Measurements from ENCODE around the gene NIM1K. TPM values are rescaled to one million over a fixed set of nuclear protein-coding genes. Genes with fewer than 3 reads are reported as not detected.

Gene NIM1K
- total RNA-seq, 3 donors from 2014 or later: 0.58 to 1.0 (median 0.65) TPM

DNA sequence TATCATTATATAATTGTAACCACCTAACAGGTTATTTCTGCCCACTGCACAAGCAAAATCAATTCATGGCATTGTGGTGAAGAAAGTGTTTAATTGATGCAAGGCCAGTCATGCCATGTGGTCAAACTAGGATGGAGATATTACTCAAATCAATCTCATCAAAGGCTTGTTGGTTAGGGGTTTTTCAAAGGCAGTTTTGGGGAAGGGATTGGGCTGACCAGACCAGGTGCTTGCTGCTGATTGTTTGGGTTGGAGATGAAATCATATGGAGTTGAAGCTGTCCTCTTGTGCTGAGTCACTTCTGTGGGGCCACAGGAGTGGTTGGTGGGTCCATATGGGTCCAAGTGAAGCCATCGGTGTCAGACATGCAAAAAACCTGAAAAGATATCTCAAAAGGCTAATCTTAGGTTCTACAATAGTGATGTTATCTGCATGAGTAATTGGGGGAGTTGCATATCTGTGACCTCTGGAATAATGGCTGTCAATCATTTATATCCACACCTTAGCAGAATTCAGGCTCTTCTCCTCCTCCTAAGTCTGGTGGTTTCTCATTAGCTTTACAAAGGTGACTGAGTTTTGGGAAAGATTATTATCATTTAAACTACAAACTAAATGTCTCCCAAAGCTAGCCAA lies 76.3 kb downstream of the NIM1K start:
- H3K27me3 Mint-ChIP-seq (ENCODE audit: low read depth): peaks cover 45% of the 10 kb centered on the region
- ATAC-seq: no peak
- peaks cover 12% of the 10 kb centered on the region for H3K9me3 Mint-ChIP-seq

DNA sequence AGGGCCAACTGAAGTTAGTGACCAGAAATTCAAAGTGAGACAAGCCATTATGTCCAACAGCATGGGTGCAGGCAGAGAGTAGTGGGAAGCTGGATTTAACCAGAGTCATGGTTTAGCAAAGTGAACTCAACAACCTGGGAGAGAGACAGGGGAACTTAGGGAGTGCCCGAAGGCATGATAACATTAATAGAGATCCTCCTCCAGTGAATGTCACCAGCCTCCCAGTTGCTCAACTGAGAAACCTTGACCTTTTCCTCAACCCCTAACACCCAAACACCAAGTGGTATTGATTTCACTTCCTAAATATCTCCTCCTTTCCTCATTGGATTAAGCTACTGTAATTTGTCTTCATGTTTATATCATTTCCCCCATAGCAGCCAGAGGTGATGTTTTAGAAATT lies 78.6 kb downstream of the NIM1K start:
- peaks cover 3% of the 10 kb centered on the region for H3K4me1 Mint-ChIP-seq (ENCODE audit: low read depth)
- peaks cover 1% of the 10 kb centered on the region for H3K36me3 Mint-ChIP-seq (ENCODE audit: insufficient read depth)
- peaks cover 12% of the 10 kb centered on the region for H3K9me3 Mint-ChIP-seq
- H3K4me3 Mint-ChIP-seq: no peak overlapping the region
- ATAC-seq (no peak), DNase-seq (no peak)
- H3K27me3 Mint-ChIP-seq (ENCODE audit: low read depth): peaks cover 35% of the 10 kb centered on the region

More for the DNA sequence above, 76.3 kb downstream of the NIM1K start:
- Mint-ChIP-seq H3K4me3 (no peak overlapping the region), H3K4me1 (ENCODE audit: low read depth) (peaks cover 3% of the 10 kb centered on the region), H3K36me3 (ENCODE audit: insufficient read depth) (peaks cover 1% of the 10 kb centered on the region)
- no peak for DNase-seq

DNA sequence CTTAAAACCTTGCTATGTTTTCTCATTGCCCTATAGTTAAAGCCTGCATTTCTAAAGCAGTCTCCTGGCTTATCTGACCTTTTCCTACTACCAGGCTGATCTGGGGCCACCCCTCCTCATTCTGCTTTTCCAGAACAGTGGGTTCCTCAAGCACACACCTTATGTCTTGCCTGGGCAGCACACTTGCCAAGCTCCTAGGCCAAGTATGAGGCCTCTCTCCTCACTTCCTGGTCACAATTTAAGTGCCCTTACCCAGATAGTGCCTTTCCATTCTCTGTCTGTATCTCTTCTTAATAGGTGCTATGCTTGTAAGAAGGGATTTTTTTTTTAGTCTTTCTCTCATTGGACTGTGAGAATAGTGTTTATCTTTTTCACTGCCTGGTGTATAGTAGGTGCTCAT lies 81.5 kb downstream of the NIM1K start:
- Mint-ChIP-seq H3K4me3 (no peak overlapping the region), H3K36me3 (ENCODE audit: insufficient read depth) (no peaks in the 10 kb centered on the region), H3K4me1 (ENCODE audit: low read depth) (no peaks in the 10 kb centered on the region), H3K9me3 (no peaks in the 10 kb centered on the region), H3K27me3 (ENCODE audit: low read depth) (peaks cover 24% of the 10 kb centered on the region)
- DNase-seq (no peak), ATAC-seq (no peak)

DNA sequence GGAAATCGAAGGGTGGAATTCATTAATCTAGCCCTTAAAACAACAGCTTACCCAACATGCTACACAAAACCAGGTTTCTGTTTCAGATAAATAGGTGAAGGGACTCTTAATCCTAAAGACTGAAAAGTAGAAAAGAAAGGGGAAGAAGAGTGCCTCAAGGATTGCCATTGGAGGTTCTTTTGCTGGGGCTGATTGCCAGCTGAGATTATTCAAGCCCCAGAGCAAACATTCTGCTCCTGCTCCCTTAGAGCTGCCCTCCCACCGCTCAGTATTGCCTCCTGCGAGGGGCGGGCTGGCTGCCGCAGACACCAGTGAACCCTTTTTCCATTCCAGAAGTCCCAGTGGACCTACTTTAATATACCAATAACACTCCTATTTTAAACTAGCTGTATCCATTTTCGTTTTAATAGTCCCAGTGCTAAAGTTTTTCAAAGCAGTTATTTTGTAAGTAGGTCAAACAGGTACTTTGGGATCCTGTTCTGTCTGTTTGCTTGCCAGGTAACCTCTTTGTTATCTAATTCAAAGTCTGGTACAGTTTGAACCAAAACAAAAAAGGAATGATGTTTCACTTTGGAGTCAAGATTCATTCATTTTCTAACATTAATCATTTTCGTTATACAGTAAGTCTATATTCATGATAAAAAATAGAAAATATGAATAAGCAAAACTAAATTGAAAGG lies 82.5 kb downstream of the NIM1K start:
- H3K9me3 Mint-ChIP-seq: no peaks in the 10 kb centered on the region
- DNase-seq (no peak), ATAC-seq (no peak)
- H3K27me3 Mint-ChIP-seq (ENCODE audit: low read depth): peaks cover 22% of the 10 kb centered on the region
- no peaks in the 10 kb centered on the region for H3K36me3 Mint-ChIP-seq (ENCODE audit: insufficient read depth)
- no peaks in the 10 kb centered on the region for H3K4me1 Mint-ChIP-seq (ENCODE audit: low read depth)
- H3K4me3 Mint-ChIP-seq: no peak overlapping the region

DNA sequence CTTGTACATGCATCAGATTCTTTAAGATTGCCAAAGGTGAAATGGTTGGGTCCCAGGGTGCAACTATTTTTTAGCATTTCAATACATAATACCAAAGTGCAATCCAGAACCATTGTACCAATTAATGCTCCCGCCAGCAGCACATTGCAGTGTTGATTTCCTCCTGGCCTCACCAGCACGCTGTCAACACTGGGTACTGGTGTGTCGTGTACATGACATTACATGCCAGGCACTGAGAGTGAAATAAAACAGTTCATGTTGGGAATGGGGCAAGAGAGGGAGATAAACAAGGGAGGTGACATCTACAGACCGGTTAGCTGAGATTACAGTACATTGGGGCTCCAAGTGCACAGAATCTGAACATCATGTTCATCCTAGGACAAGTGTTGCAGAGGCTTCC lies 83.4 kb downstream of the NIM1K start:
- Mint-ChIP-seq H3K9me3 (no peaks in the 10 kb centered on the region), H3K4me1 (ENCODE audit: low read depth) (no peaks in the 10 kb centered on the region)
- ATAC-seq: no peak

DNA sequence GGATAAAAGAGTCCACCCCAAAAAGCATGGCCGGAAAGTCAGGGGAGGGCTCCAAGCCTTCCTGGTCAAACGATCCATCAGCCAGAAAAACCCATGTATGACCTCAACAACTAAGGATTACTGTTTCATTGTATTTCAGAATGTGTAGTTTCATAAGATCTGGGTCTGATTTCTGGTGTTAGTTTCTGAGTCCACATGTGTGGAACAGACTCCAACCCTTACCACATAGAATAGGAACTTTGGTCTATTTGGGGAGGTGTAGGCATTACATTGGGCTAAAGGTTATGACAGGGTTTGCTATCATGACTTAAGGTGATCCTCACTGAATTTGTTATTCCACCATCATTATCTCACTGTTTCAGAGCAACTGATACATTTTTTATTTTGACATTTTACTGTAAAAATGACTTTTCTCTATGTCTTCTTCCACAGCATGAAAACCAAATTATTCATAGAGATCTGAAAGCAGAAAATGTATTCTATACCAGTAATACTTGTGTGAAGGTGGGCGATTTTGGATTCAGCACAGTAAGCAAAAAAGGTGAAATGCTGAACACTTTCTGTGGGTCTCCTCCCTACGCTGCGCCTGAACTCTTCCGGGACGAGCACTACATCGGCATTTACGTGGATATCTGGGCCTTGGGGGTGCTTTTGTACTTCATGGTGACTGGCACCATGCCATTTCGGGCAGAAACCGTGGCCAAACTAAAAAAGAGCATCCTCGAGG lies 87.7 kb downstream of the NIM1K start:
- no peak for ATAC-seq
- H3K4me3 Mint-ChIP-seq: no peak overlapping the region
- no peaks in the 10 kb centered on the region for H3K9me3 Mint-ChIP-seq

More for the DNA sequence above, 83.4 kb downstream of the NIM1K start:
- Mint-ChIP-seq H3K4me3 (no peak overlapping the region), H3K27me3 (ENCODE audit: low read depth) (peaks cover 17% of the 10 kb centered on the region), H3K36me3 (ENCODE audit: insufficient read depth) (no peaks in the 10 kb centered on the region)
- DNase-seq: no peak

DNA sequence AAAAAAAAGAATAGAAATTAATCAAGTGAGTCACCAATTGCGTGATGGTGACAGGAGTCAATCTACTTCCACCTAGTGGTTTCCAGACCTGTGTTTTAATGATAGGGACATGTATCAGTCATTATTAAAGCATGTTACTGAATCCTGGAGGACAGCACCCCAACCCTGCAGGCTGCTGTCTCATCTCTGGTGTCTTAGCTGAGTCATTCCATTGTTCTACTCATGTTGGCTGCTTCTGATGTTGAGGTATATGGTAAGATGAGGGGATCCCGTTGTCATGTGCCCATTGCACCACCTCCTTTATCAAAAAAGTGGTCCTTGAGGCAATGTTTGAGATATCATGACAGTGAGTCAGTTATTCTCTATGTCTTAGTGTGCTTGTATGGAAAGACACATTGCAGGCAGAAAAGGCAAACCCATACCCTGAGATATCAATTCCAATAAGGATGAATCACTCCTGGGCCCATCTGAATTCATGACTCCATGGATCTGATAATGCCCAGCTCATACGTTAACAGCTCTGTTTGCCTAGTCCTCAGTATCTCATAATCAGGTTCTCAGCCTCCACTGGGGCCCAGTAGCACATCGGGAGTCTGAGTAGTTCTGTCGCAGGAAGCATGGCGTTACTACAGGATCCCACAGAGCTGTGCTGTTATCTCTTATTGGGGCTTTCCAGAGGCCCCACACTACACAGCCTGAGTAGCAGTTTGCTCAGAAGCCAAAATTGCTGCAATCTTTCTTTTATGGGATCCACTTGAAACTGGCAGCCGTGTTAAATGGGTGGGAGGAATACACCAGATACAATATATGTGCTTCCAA lies 90.0 kb downstream of the NIM1K start:
- Mint-ChIP-seq H3K9me3 (no peaks in the 10 kb centered on the region), H3K4me1 (ENCODE audit: low read depth) (peaks cover 3% of the 10 kb centered on the region), H3K4me3 (no peak overlapping the region), H3K36me3 (ENCODE audit: insufficient read depth) (peaks cover 9% of the 10 kb centered on the region), H3K27me3 (ENCODE audit: low read depth) (peaks cover 3% of the 10 kb centered on the region)
- ATAC-seq: peak; percentile 79 to 82
- no peak for DNase-seq

More for the DNA sequence above, 87.7 kb downstream of the NIM1K start:
- Mint-ChIP-seq H3K4me1 (ENCODE audit: low read depth) (peaks cover 3% of the 10 kb centered on the region), H3K36me3 (ENCODE audit: insufficient read depth) (no peaks in the 10 kb centered on the region), H3K27me3 (ENCODE audit: low read depth) (peaks cover 3% of the 10 kb centered on the region)
- DNase-seq: no peak

DNA sequence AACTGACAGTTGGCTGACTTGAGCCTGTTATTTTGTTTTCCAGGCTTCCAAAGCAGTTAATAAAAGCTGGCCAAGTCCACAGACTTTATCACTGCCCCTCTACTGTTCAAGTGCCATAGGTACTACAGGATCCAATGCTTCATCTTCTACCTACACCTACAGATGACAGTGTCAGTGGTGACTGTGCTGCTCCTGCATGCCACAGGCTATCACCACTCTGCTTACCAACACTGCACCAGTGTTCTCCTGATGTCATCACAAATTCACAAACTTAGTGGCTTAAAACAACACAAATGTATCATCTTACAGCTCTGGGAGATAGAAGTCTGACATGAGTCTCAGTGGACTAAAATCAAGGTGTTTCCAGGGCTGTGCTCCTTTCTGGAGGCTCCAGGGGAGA lies 94.6 kb downstream of the NIM1K start:
- DNase-seq (no peak), ATAC-seq (no peak)
- Mint-ChIP-seq H3K4me1 (ENCODE audit: low read depth) (no peaks in the 10 kb centered on the region), H3K9me3 (no peaks in the 10 kb centered on the region), H3K4me3 (no peak overlapping the region), H3K27me3 (ENCODE audit: low read depth) (no peaks in the 10 kb centered on the region), H3K36me3 (ENCODE audit: insufficient read depth) (peaks cover 40% of the 10 kb centered on the region)

DNA sequence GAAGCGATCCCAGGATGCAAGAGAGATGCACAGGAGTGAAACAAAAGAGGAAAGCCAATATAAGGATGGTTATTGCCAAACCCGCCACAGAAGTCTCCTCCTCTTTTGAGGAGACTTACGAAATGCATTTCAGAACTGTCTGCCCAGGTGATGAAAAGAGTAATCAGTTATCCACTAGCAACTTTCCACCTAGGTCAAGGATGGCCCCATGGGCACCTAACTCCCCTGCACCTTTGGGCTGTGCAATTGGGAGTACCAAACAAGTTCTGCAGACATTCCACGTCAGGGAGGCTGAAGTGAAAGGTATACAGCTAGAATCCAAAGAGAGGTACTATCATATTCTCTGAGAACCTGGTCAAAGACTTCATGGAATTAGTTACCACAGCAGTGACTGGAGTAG lies 95.5 kb downstream of the NIM1K start:
- no peaks in the 10 kb centered on the region for H3K4me1 Mint-ChIP-seq (ENCODE audit: low read depth)

DNA sequence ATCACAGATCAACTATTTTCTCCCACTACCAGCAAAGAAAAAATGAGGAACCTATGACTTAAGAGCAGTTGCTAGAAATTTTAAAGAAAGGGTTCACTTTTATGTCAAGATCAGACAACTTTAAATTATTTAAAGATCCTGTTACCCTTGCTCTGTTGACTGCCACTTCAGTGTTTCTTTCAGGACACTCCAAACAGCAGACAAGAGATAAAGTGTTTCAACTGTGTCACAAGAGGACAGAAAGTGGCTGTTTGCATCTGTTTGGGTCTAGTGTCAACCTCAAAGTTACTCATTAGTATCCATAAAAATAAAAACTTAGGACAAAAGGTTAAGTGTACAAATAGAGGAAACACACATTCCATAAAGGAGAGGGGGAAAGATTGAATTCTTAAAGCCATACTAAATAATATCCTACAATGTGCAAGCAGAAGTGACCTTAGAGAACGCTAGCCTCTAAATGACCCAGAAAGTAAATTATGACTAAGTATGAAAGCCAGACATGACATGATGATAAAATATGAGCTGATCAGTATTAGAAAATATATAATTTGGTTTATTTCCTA lies 96.3 kb downstream of the NIM1K start:
- Mint-ChIP-seq H3K4me3 (no peak overlapping the region), H3K9me3 (no peaks in the 10 kb centered on the region), H3K36me3 (ENCODE audit: insufficient read depth) (peaks cover 46% of the 10 kb centered on the region), H3K4me1 (ENCODE audit: low read depth) (no peaks in the 10 kb centered on the region), H3K27me3 (ENCODE audit: low read depth) (no peaks in the 10 kb centered on the region)
- no peak for ATAC-seq
- no peak for DNase-seq

More for the DNA sequence above, 95.5 kb downstream of the NIM1K start:
- ATAC-seq: no peak
- Mint-ChIP-seq H3K27me3 (ENCODE audit: low read depth) (no peaks in the 10 kb centered on the region), H3K4me3 (no peak overlapping the region), H3K9me3 (no peaks in the 10 kb centered on the region), H3K36me3 (ENCODE audit: insufficient read depth) (peaks cover 43% of the 10 kb centered on the region)
- no peak for DNase-seq

DNA sequence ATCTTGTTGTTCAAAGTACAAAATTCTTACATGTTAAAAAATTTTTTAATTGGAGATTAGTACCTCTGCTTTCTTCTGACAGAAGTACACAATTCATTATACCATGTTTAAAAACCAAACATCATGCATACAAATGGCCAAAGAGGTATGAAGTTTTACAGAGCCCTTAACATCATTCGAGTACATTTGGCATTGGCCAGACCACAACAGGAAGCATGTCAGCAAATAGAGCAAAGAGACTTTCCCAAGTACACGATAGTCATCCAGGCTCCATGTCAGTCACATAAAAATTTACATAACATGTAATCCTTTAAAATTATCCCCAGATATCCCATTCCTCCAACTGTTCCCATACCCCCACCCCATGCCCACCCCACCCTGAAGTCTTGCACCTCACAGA lies 98.7 kb downstream of the NIM1K start:
- peaks cover 66% of the 10 kb centered on the region for H3K36me3 Mint-ChIP-seq (ENCODE audit: insufficient read depth)
- no peaks in the 10 kb centered on the region for H3K27me3 Mint-ChIP-seq (ENCODE audit: low read depth)

DNA sequence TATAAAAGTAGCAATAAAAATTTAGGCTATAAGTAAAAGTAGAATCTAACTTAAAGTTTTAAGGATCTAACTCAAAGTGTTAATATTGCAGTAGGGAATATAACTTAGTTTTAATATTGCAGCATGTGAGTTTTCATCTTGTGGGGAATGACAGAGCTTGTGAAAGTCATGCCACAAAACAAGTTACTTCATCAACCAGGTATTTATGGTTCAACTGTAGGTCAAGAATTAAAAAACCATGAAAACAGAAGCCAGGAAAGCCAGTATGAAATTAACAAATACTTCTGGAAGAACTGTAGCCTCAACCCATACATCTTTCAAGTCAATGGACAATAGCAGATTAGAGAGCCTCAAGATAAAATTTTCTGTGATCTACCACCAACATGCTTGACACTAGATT lies 102.2 kb downstream of the NIM1K start:
- Mint-ChIP-seq H3K4me3 (no peak overlapping the region), H3K36me3 (ENCODE audit: insufficient read depth) (peaks cover 62% of the 10 kb centered on the region), H3K9me3 (no peaks in the 10 kb centered on the region), H3K4me1 (ENCODE audit: low read depth) (no peaks in the 10 kb centered on the region), H3K27me3 (ENCODE audit: low read depth) (no peaks in the 10 kb centered on the region)
- DNase-seq (no peak), ATAC-seq (no peak)

More for the DNA sequence above, 98.7 kb downstream of the NIM1K start:
- Mint-ChIP-seq H3K9me3 (no peaks in the 10 kb centered on the region), H3K4me3 (no peak overlapping the region), H3K4me1 (ENCODE audit: low read depth) (no peaks in the 10 kb centered on the region)
- ATAC-seq: no peak
- no peak for DNase-seq

DNA sequence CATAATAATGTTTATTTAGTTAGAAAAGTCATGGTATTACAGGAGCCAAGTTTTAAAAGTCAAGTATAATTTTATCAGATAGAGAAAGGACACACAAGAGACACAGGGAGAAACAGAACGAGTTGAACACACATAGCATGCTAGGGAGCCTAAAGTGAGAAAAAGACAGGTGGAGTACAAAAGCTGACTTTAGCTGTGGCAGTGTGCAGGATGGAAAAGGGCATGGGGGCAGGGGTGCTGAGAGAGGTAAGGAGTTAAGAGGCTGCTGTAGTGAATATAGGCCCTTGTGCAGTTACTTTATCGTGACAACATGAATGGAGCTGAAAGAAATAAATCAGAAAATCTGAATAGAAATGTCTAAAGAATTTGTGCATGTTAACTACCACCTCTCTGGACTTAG lies 103.2 kb downstream of the NIM1K start:
- Mint-ChIP-seq H3K4me3 (no peak overlapping the region), H3K36me3 (ENCODE audit: insufficient read depth) (peaks cover 58% of the 10 kb centered on the region), H3K4me1 (ENCODE audit: low read depth) (no peaks in the 10 kb centered on the region), H3K27me3 (ENCODE audit: low read depth) (no peaks in the 10 kb centered on the region), H3K9me3 (no peaks in the 10 kb centered on the region)
- ATAC-seq (no peak), DNase-seq (no peak)

DNA sequence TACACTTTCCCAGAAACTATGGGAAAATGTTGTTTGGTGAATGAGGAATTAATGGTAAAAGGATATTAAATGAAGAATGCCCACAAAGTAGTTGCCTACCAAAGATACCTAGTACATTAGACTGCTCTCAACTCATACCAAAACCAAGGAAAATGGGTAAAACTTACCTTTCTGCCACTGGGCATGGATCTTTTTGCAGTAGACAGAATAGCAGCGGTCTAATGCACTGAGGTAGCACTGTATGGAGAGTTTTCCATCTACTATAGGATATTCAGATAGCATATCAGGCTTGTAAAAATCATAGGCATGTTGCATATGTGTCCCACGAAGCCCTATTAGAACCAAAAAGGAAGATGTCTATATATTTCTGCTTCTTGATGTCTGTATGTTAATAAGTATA lies 104.8 kb downstream of the NIM1K start:
- Mint-ChIP-seq H3K4me1 (ENCODE audit: low read depth) (peaks cover 5% of the 10 kb centered on the region), H3K27me3 (ENCODE audit: low read depth) (no peaks in the 10 kb centered on the region), H3K9me3 (no peaks in the 10 kb centered on the region), H3K36me3 (ENCODE audit: insufficient read depth) (peaks cover 57% of the 10 kb centered on the region), H3K4me3 (no peak overlapping the region)
- DNase-seq (no peak), ATAC-seq (no peak)
